GM19395 (cell line): Measurements from ENCODE around the gene PDZRN4.
"Not testable (repeated sequence)": the region's sequence is repeated elsewhere in the genome, so short reads cannot be mapped to it uniquely, and the experiment has no call there.

Experiments
- ATAC-seq: cut with Tn5 transposase; IDR thresholded peaks from one replicate; pipeline ENCODE4 v1.9.1; 2021; ENCODE audit warnings: mild to moderate bottlenecking, moderate library complexity; ENCODE audit not compliant: unreplicated experiment

The PDZRN4 gene

GRCh38 chr12:41277946-41278267 lies 89.8 kb downstream of the PDZRN4 start:
- ATAC-seq = no peak

GRCh38 chr12:41280341-41281095 lies 92.4 kb downstream of the PDZRN4 start:
- not testable (repeated sequence) for ATAC-seq

GRCh38 chr12:41285470-41285869 lies 97.3 kb downstream of the PDZRN4 start:
- not testable (repeated sequence) for ATAC-seq

- ATAC-seq = no peak
Observed at GRCh38 chr12:41286426-41286825, 98.3 kb downstream of the PDZRN4 start.

- peak; percentile 75 for ATAC-seq
Observed at GRCh38 chr12:41287500-41288141, 99.5 kb downstream of the PDZRN4 start.

GRCh38 chr12:41288142-41288811 lies 100.2 kb downstream of the PDZRN4 start:
- ATAC-seq = no peak

GRCh38 chr12:41289501-41289900 lies 101.4 kb downstream of the PDZRN4 start:
- no peak for ATAC-seq

- no peak for ATAC-seq
Observed at GRCh38 chr12:41293011-41293410, 104.9 kb downstream of the PDZRN4 start.

- ATAC-seq = no peak
Observed at GRCh38 chr12:41293461-41293860, 105.3 kb downstream of the PDZRN4 start.

GRCh38 chr12:41302979-41303403 lies 114.9 kb downstream of the PDZRN4 start:
- no peak for ATAC-seq

GRCh38 chr12:41304526-41304925 lies 116.4 kb downstream of the PDZRN4 start:
- no peak for ATAC-seq

- no peak for ATAC-seq
Observed at GRCh38 chr12:41310367-41310766, 122.2 kb downstream of the PDZRN4 start.

GRCh38 chr12:41311883-41312282 lies 123.8 kb downstream of the PDZRN4 start:
- ATAC-seq = no peak

- ATAC-seq = not testable (repeated sequence)
Observed at GRCh38 chr12:41312451-41312850, 124.3 kb downstream of the PDZRN4 start.

- ATAC-seq = no peak
Observed at GRCh38 chr12:41325336-41325735, 137.2 kb downstream of the PDZRN4 start.

- no peak for ATAC-seq
Observed at GRCh38 chr12:41327096-41327895, 139.2 kb downstream of the PDZRN4 start.

GRCh38 chr12:41333974-41334373 lies 145.9 kb downstream of the PDZRN4 start:
- no peak for ATAC-seq

GRCh38 chr12:41334390-41334789 lies 146.3 kb downstream of the PDZRN4 start:
- no peak for ATAC-seq

GRCh38 chr12:41336041-41336549 lies 148.0 kb downstream of the PDZRN4 start:
- no peak for ATAC-seq

- no peak for ATAC-seq
Observed at GRCh38 chr12:41339784-41340183, 151.7 kb downstream of the PDZRN4 start.
